ENCODE measurements around the gene ALOXE3. TPM values are rescaled to one million over a fixed set of nuclear protein-coding genes. Genes with fewer than 3 reads are reported as not detected.

ALOXE3 gene
- total and polyA plus RNA-seq, 4 donors: 0.12 to 0.68 (median 0.28) TPM; not detected in 1

GRCh38 chr17:8160224-8160577 lies 41.9 kb upstream of the ALOXE3 start:
- TF ChIP-seq CTCF (IDR thresholded peaks at IDR 0.05; ENCODE audit: control extremely low read depth, extremely low read depth): no peak
- DNase-seq: no peak
- Histone ChIP-seq H3K36me3 (ENCODE audit: control insufficient read depth in 4 of 4, insufficient read depth in 4 of 4, low read length in 4 of 4) (peaks cover 3 to 26% (median 14%) of the 10 kb centered on the region in 4 donors), H3K4me1 (ENCODE audit: control insufficient read depth in 5 of 5, insufficient read depth in 5 of 5, low read length in 5 of 5) (peaks cover 10 to 52% (median 28%) of the 10 kb centered on the region in 5 donors), H3K27ac (ENCODE audit: low read depth in 1 of 2, low read length in 1 of 2) (no peak overlapping the region), H3K9me3 (ENCODE audit: control insufficient read depth in 4 of 4, insufficient read depth in 3 of 4, low read length in 3 of 4) (no peaks in the 10 kb centered on the region), H3K9ac (ENCODE audit: insufficient read depth in 1 of 2, low read length in 2 of 2) (no peak overlapping the region), H3K4me3 (no peak overlapping the region), H3K27me3 (ENCODE audit: control insufficient read depth in 3 of 3, insufficient read depth in 3 of 3, low read length in 2 of 3) (no peaks in the 10 kb centered on the region)
- WGBS, 2 donors: 64 to 68% methylated on average over 3 to 4 of the region's 4 CpGs
- no peak for ATAC-seq (ENCODE audit: insufficient read depth, low FRiP score)

- 75 to 89% methylated on average over 4 of the region's 4 CpGs for WGBS, 2 donors
- H3K4me1 ChIP-seq (ENCODE audit: control insufficient read depth in 5 of 5, insufficient read depth in 5 of 5, low read length in 5 of 5): peaks cover 10 to 53% (median 29%) of the 10 kb centered on the region in 5 donors
- no peaks in the 10 kb centered on the region for H3K9me3 ChIP-seq (ENCODE audit: control insufficient read depth in 4 of 4, insufficient read depth in 3 of 4, low read length in 3 of 4)
- no peak for TF ChIP-seq CTCF (IDR thresholded peaks at IDR 0.05; ENCODE audit: control extremely low read depth, extremely low read depth)
- H3K4me3 ChIP-seq: no peak overlapping the region
- H3K36me3 ChIP-seq (ENCODE audit: control insufficient read depth in 4 of 4, insufficient read depth in 4 of 4, low read length in 4 of 4): peaks cover 3 to 26% (median 14%) of the 10 kb centered on the region in 4 donors
- no peak overlapping the region for H3K9ac ChIP-seq (ENCODE audit: insufficient read depth in 1 of 2, low read length in 2 of 2)
- ATAC-seq (ENCODE audit: insufficient read depth, low FRiP score) (no peak), DNase-seq (no peak)
- no peaks in the 10 kb centered on the region for H3K27me3 ChIP-seq (ENCODE audit: control insufficient read depth in 3 of 3, insufficient read depth in 3 of 3, low read length in 2 of 3)
- no peak overlapping the region for H3K27ac ChIP-seq (ENCODE audit: low read depth in 1 of 2, low read length in 1 of 2)
These were observed 41.3 kb upstream of the ALOXE3 start for GRCh38 chr17:8159459-8160223.

- ATAC-seq (ENCODE audit: insufficient read depth, low FRiP score) (no peak), DNase-seq (no peak)
- no peak overlapping the region for H3K4me3 ChIP-seq
- no peaks in the 10 kb centered on the region for H3K9me3 ChIP-seq (ENCODE audit: control insufficient read depth in 4 of 4, insufficient read depth in 3 of 4, low read length in 3 of 4)
- peaks cover 8 to 50% (median 26%) of the 10 kb centered on the region in 5 donors for H3K4me1 ChIP-seq (ENCODE audit: control insufficient read depth in 5 of 5, insufficient read depth in 5 of 5, low read length in 5 of 5)
- no peaks in the 10 kb centered on the region for H3K27me3 ChIP-seq (ENCODE audit: control insufficient read depth in 3 of 3, insufficient read depth in 3 of 3, low read length in 2 of 3)
- H3K9ac ChIP-seq (ENCODE audit: insufficient read depth in 1 of 2, low read length in 2 of 2): no peak overlapping the region
- 59% methylated on average over 3 of the region's 3 CpGs for WGBS, 2 donors
- H3K36me3 ChIP-seq (ENCODE audit: control insufficient read depth in 4 of 4, insufficient read depth in 4 of 4, low read length in 4 of 4): peaks cover 3 to 26% (median 14%) of the 10 kb centered on the region in 4 donors
- TF ChIP-seq CTCF (IDR thresholded peaks at IDR 0.05; ENCODE audit: control extremely low read depth, extremely low read depth): no peak
- H3K27ac ChIP-seq (ENCODE audit: low read depth in 1 of 2, low read length in 1 of 2): no peak overlapping the region
These were observed 40.7 kb upstream of the ALOXE3 start for GRCh38 chr17:8159032-8159400.

All from lung (tissue), 12 donors.